ENCODE results near the gene D2HGDH. TPM values are rescaled to one million over a fixed set of nuclear protein-coding genes. Genes with fewer than 3 reads are reported as not detected.

The D2HGDH gene
- total RNA-seq, 1 experiment from 2014 or later = 10.0 TPM

DNA sequence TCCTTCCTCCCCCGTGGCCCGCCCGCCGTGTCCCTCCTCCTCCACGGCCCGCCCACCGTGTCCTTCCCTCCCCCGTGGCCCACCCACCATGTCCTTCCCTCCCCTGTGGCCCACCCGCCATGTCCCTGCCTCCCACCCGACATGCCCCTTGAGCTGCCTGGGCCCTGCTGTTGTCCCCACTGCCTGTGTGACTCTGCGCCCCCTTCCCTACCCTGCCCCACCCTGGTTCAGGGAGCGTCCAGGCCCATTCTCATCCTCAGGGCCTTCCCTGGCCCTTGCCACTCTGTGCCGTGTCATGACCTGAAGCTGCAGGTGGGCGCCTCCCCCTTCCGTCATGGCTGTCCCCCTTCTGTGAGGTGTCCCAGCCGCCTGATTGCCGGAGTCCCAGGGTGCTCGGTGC, 20.7 kb downstream of the D2HGDH start:
- no peak overlapping the region for H4K8ac ChIP-seq (replicated peaks; ENCODE audit: insufficient read length, low read depth, low read length)
- no peaks in the 10 kb centered on the region for H3K79me1 ChIP-seq (ENCODE audit: insufficient read depth, low read depth, low read length, poor library complexity, severe bottlenecking)
- H2AFZ ChIP-seq (ENCODE audit: low read length) = no peak overlapping the region
- H3K4me2 ChIP-seq (ENCODE audit: insufficient read depth, insufficient read length, low read length) = no peak overlapping the region
- no peak overlapping the region for H3T11ph ChIP-seq (ENCODE audit: low read length)
- TF ChIP-seq, protein P1, sequence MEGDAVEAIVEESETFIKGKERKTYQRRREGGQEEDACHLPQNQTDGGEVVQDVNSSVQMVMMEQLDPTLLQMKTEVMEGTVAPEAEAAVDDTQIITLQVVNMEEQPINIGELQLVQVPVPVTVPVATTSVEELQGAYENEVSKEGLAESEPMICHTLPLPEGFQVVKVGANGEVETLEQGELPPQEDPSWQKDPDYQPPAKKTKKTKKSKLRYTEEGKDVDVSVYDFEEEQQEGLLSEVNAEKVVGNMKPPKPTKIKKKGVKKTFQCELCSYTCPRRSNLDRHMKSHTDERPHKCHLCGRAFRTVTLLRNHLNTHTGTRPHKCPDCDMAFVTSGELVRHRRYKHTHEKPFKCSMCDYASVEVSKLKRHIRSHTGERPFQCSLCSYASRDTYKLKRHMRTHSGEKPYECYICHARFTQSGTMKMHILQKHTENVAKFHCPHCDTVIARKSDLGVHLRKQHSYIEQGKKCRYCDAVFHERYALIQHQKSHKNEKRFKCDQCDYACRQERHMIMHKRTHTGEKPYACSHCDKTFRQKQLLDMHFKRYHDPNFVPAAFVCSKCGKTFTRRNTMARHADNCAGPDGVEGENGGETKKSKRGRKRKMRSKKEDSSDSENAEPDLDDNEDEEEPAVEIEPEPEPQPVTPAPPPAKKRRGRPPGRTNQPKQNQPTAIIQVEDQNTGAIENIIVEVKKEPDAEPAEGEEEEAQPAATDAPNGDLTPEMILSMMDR (conservative IDR thresholded peaks at IDR 0.05) = no peak
- no peaks in the 10 kb centered on the region for H3K4me1 Mint-ChIP-seq
- no peak overlapping the region for H2BK5ac ChIP-seq (ENCODE audit: insufficient read length, low read length)
- H2BK12ac ChIP-seq (ENCODE audit: insufficient read length, low read depth, low read length) = no peak overlapping the region
- peaks cover 10 to 32% (median 24%) of the 10 kb centered on the region in 3 experiments for H3K36me3 Mint-ChIP-seq (ENCODE audit: insufficient read depth in 1 of 3, low read depth in 3 of 3)
- H3K14ac ChIP-seq (ENCODE audit: insufficient read depth, low read length) = no peak overlapping the region; the same call in 1 of the 2 replicates
- no peaks in the 10 kb centered on the region for H3K27me3 ChIP-seq (ENCODE audit: insufficient read depth, low read length)
- H3K56ac ChIP-seq (ENCODE audit: insufficient read length, low read depth, low read length) = no peak overlapping the region
- no peak overlapping the region for H2BK120ac ChIP-seq (ENCODE audit: low read depth, low read length, poor library complexity, severe bottlenecking)
- H4K20me1 ChIP-seq (ENCODE audit: control insufficient read depth, insufficient read depth, insufficient read length) = no peaks in the 10 kb centered on the region
- no peaks in the 10 kb centered on the region for H3K23me2 ChIP-seq (ENCODE audit: insufficient read length, low read depth, low read length, poor library complexity, severe bottlenecking)
- no peak overlapping the region for H2AK5ac ChIP-seq (ENCODE audit: insufficient read length, low read length)
- H3K9ac ChIP-seq (ENCODE audit: extremely low read depth, insufficient read length, low read length) = no peak overlapping the region
- peaks cover 7% of the 10 kb centered on the region in 2 experiments for H3K9me3 Mint-ChIP-seq
- no CpG with 5 or more reads among the region's 18 CpGs for WGBS (ENCODE audit: extremely low coverage, insufficient read length, low lambda C conversion rate)
- H3K9me3 ChIP-seq (ENCODE audit: control insufficient read depth, low read depth, low read length) = no peaks in the 10 kb centered on the region
- H4K91ac ChIP-seq (ENCODE audit: insufficient read length, low read depth, low read length) = no peak overlapping the region
- no peaks in the 10 kb centered on the region; the same call in 1 of the 2 replicates for H3K27me3 Mint-ChIP-seq (ENCODE audit: low read depth)
- H2BK20ac ChIP-seq (ENCODE audit: low read depth, low read length, poor library complexity, severe bottlenecking) = no peak overlapping the region
- no peak overlapping the region for H4K5ac ChIP-seq (ENCODE audit: insufficient read length, low read depth, low read length)
- H3K4me3 Mint-ChIP-seq = no peak overlapping the region
- H3K23ac ChIP-seq (ENCODE audit: insufficient read length, low read depth, low read length) = no peak overlapping the region
- no peak overlapping the region for H3K27ac ChIP-seq (ENCODE audit: insufficient read length, low read depth, low read length)
- H2BK15ac ChIP-seq (ENCODE audit: low read depth, low read length) = no peak overlapping the region
- H3K4me1 ChIP-seq (ENCODE audit: insufficient read depth, low read length) = no peaks in the 10 kb centered on the region
- DNase-seq = no peak
- no peaks in the 10 kb centered on the region for H3K79me2 ChIP-seq (ENCODE audit: insufficient read depth, low read length)
- no peak overlapping the region for H3K18ac ChIP-seq (ENCODE audit: insufficient read length, low read depth, low read length)
- no peak overlapping the region for H3K27ac Mint-ChIP-seq
- no peak overlapping the region for H3K4ac ChIP-seq (ENCODE audit: low read depth, low read length)
